K562 (cell line): ENCODE data around the gene MOB3C. TPM values are rescaled to one million over a fixed set of nuclear protein-coding genes. Genes with fewer than 3 reads are reported as not detected.

Experiments used
- ATF1 ChIP-seq, 2 experiments: fragments of 450-650 bp in 1 of 2; IDR thresholded peaks; 2 replicates each; pipeline ENCODE4 v1.6.1; 2016; ENCODE audit warnings: missing compliant biosample characterization in 1 of 2, missing genetic modification characterization in 1 of 2
- ELF2 ChIP-seq: fragments of 250-450 bp; sonication (Bioruptor Pico); IDR thresholded peaks from 2 replicates; pipeline ENCODE4 v1.5.0; 2021; ENCODE audit warnings: mild to moderate bottlenecking
- FOXJ2 ChIP-seq: fragments of 200-800 bp; sonication (Bioruptor generic); IDR thresholded peaks from 2 replicates; pipeline ENCODE4 v1.6.1; 2016; ENCODE audit warnings: missing genetic modification characterization, missing compliant biosample characterization
- FOXK1 ChIP-seq: sonication (generic); formaldehyde crosslinking; IDR thresholded peaks from 2 replicates; pipeline ENCODE4 v1.8.0; 2022; ENCODE audit warnings: missing genetic modification reagents, mild to moderate bottlenecking, borderline replicate concordance
- GATAD2A ChIP-seq: fragments of 450-650 bp; IDR thresholded peaks from 2 replicates; pipeline ENCODE4 v1.6.1; 2017
- MBD2 ChIP-seq: sonication (generic); IDR thresholded peaks from 2 replicates; pipeline ENCODE4 v1.6.1; 2016; ENCODE audit warnings: low read depth, borderline replicate concordance
- NR3C1 ChIP-seq: sonication (generic); formaldehyde crosslinking; IDR thresholded peaks from 2 replicates; pipeline ENCODE4 v1.8.1; 2022; ENCODE audit warnings: missing genetic modification reagents
- POU5F1 ChIP-seq: fragments of 150-350 bp; IDR thresholded peaks from 2 replicates; pipeline ENCODE4 v1.6.1; 2014; ENCODE audit warnings: borderline replicate concordance, low read length, low read depth, mild to moderate bottlenecking; ENCODE audit not compliant: partially characterized antibody
- PTBP1 ChIP-seq: fragments of 200-400 bp; formaldehyde crosslinking; IDR thresholded peaks from 2 replicates; pipeline ENCODE4 v1.6.1; 2017; ENCODE audit warnings: low read depth, low read length
- SAP30 ChIP-seq: fragments of 200-600 bp; sonication (generic); IDR thresholded peaks from 2 replicates; pipeline ENCODE4 v1.6.1; 2012; ENCODE audit warnings: borderline replicate concordance, low read depth, mild to moderate bottlenecking, moderate library complexity, low read length, control low read depth, inconsistent platforms; ENCODE audit not compliant: insufficient read depth, poor library complexity, severe bottlenecking
- STAG1 ChIP-seq: sonication (generic); formaldehyde crosslinking; IDR thresholded peaks from 2 replicates; pipeline ENCODE4 v1.5.0; 2020; ENCODE audit warnings: missing genetic modification reagents, borderline replicate concordance
- TAF7 ChIP-seq: fragments of 450-650 bp; IDR thresholded peaks from 2 replicates; pipeline ENCODE4 v1.6.1; 2016; ENCODE audit warnings: missing genetic modification characterization, missing compliant biosample characterization
- TSC22D4 ChIP-seq: fragments of 450-650 bp; IDR thresholded peaks from 2 replicates; pipeline ENCODE4 v1.6.1; 2016; ENCODE audit warnings: missing genetic modification characterization, missing biosample characterization, control low read depth
- YBX1 ChIP-seq: fragments of 450-650 bp; IDR thresholded peaks from 2 replicates; pipeline ENCODE4 v1.7.1; 2016; ENCODE audit warnings: mild to moderate bottlenecking
- ZFX ChIP-seq: sonication (generic); formaldehyde crosslinking; IDR thresholded peaks from 2 replicates; pipeline ENCODE4 v1.8.0; 2022; ENCODE audit warnings: mild to moderate bottlenecking, missing genetic modification reagents, moderate library complexity
- ZNF12 ChIP-seq: sonication (generic); formaldehyde crosslinking; IDR thresholded peaks from 2 replicates; pipeline ENCODE4 v1.4.0; 2020; ENCODE audit warnings: mild to moderate bottlenecking, missing genetic modification reagents
- ZNF717 ChIP-seq: fragments of 250-450 bp; sonication (Bioruptor Pico); IDR thresholded peaks from 2 replicates; pipeline ENCODE4 v1.5.0; 2021
- ZNF76 ChIP-seq: fragments of 250-450 bp; sonication (Bioruptor Pico); IDR thresholded peaks from 2 replicates; pipeline ENCODE4 v1.4.0; 2020; ENCODE audit warnings: mild to moderate bottlenecking, moderate library complexity, borderline replicate concordance
- polyA plus RNA-seq, 8 experiments: library from polyadenylated mRNA; depleted of rRNA in 4 of 8; stranded (reverse) in 5 of 8; unstranded in 3 of 8; fragments of >200 nt; fragmentation: Nextera tagmentation in 2 of 8; fragmentation: Illumina TruSeq in 1 of 8; extraction: Ambion mirVana in 2 of 8; extraction: Trizol in 1 of 8; gene quantifications; 2 replicates each; pipeline versions ENCODE4 v1.2.1 to v1.2.3, GENCODE V29; 2011 to 2014; ENCODE audit warnings: inconsistent platforms in 1 of 8, missing spikeins in 1 of 8
- total RNA-seq, 7 experiments: library from RNA; depleted of rRNA in 6 of 7; stranded (reverse); fragments of >200 nt in 6 of 7; fragmentation: Illumina TruSeq in 2 of 7; extraction: Trizol in 2 of 7; gene quantifications; 2 replicates each; pipeline versions ENCODE4 v1.2.1 to v1.2.3, GENCODE V29; 2011 to 2021; ENCODE audit warnings: low replicate concordance in 1 of 7
- TF ChIP-seq, protein P1 (sequence below): fragments of 250-450 bp; sonication (Bioruptor Pico); IDR thresholded peaks from 2 replicates; pipeline ENCODE4 v1.6.1; 2021; ENCODE audit warnings: mild to moderate bottlenecking
- TF ChIP-seq, protein P2 (sequence below), 2 experiments: IDR thresholded peaks; 2 replicates each; pipeline ENCODE4 v1.6.1; 2011; ENCODE audit warnings: borderline replicate concordance in 1 of 2, control low read depth in 1 of 2, low read depth in 1 of 2, low read length in 1 of 2, mild to moderate bottlenecking in 1 of 2, mixed read lengths in 1 of 2, moderate library complexity in 1 of 2; ENCODE audit not compliant: insufficient read depth in 1 of 2, insufficient read length in 1 of 2, poor library complexity in 1 of 2, severe bottlenecking in 1 of 2; ENCODE audit errors: extremely low read depth in 1 of 2
- TF ChIP-seq, protein P3 (sequence below): fragments of 450-650 bp; conservative IDR thresholded peaks from 2 replicates; pipeline ENCODE4 v1.6.1; 2016; ENCODE audit warnings: missing genetic modification characterization, low read depth, mild to moderate bottlenecking, control low read depth, missing compliant biosample characterization
- TF ChIP-seq, protein P4 (sequence below): fragments of 250-450 bp; sonication (Bioruptor Pico); IDR thresholded peaks from 2 replicates; pipeline ENCODE4 v1.5.1; 2021; ENCODE audit warnings: mild to moderate bottlenecking
- TF ChIP-seq, protein P5 (sequence below), 2 experiments: fragments of 250-450 bp in 1 of 2; fragments of 450-650 bp in 1 of 2; sonication (Bioruptor Pico) in 1 of 2; IDR thresholded peaks; 2 replicates each; pipeline versions ENCODE4 v1.6.1 to v1.8.0; 2016 to 2021; ENCODE audit warnings: mild to moderate bottlenecking in 2 of 2, moderate library complexity in 2 of 2, missing compliant biosample characterization in 1 of 2, missing genetic modification characterization in 1 of 2

The MOB3C gene
- total and polyA plus RNA-seq, 9 of the 15 experiments (the other 6 are each of a cell fraction or from before 2014, with no cell fraction given) = 1.0 to 7.5 (median 3.7) TPM

DNA sequence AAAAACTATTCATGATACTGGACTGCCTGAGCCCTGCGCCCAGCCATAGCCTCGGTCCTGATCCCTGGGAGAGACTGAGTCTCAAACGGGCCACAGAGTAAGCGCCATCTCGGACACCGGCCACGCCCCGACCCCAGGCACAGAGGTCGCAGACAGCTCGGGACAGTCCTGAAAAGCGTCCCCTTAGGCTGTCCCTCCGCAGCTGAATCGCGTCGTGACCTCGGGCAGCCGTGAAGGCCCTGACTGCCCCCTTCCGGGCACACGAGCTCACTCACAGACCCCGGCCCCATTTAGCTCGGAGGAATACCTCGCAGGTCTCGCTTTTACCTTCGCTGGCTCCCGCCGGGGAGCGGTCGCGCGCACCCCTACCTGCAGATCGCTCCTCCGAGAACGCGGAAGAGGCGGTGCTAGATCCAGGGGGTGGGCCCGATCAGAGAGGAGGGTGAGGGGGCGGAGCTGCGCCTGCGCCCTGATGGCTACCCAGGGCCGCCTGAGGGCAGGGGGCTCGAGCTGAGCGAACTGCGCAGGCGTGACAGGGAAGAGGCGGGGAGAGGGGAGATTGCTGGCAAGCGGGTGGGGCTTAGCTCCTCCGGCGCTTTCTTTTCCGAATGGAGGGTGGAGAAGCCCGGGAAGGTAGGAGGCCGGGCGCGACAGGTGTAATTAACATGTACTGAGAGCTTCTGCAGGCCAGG lies 12.6 kb downstream of the MOB3C start, which contains the start of gene MKNK1 (continued):
- no peak for TF ChIP-seq POU5F1
- TF ChIP-seq YBX1 = no peak
- TF ChIP-seq, protein P1, sequence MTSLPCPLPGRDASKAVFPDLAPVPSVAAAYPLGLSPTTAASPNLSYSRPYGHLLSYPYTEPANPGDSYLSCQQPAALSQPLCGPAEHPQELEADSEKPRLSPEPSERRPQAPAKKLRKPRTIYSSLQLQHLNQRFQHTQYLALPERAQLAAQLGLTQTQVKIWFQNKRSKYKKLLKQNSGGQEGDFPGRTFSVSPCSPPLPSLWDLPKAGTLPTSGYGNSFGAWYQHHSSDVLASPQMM (CRISPR knock-in tag) = no peak
- no peak for TF ChIP-seq PTBP1
- TF ChIP-seq ELF2 = peak; percentile 88
- TF ChIP-seq ZNF717 (CRISPR knock-in tag) = no peak
- TF ChIP-seq ZFX (CRISPR knock-in tag) = peak; percentile 13; the same call in 1 of the 2 replicates
- 0 out of 2 replicates have a peak, but pooled peaks have one; percentile 28 for TF ChIP-seq GATAD2A
- TF ChIP-seq MBD2 = peak; percentile 75
- no peak for TF ChIP-seq NR3C1 (CRISPR knock-in tag)
- TF ChIP-seq TSC22D4 (tag) = no peak
- no peak for TF ChIP-seq ZNF12 (CRISPR knock-in tag)
- TF ChIP-seq FOXK1 (CRISPR knock-in tag) = 0 out of 2 replicates have a peak, but pooled peaks have one; percentile 22
- TF ChIP-seq, protein P2, sequence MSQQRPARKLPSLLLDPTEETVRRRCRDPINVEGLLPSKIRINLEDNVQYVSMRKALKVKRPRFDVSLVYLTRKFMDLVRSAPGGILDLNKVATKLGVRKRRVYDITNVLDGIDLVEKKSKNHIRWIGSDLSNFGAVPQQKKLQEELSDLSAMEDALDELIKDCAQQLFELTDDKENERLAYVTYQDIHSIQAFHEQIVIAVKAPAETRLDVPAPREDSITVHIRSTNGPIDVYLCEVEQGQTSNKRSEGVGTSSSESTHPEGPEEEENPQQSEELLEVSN (IDR thresholded peaks at IDR 0.05; ENCODE audit: borderline replicate concordance in 1 of 2, extremely low read depth in 1 of 2, insufficient read depth in 1 of 2, insufficient read length in 1 of 2, low read depth in 1 of 2, low read length in 1 of 2, poor library complexity in 1 of 2, severe bottlenecking in 1 of 2) = peak in 1 of 2 experiments; percentile 28
- TF ChIP-seq ATF1 (CRISPR knock-in tag; IDR thresholded peaks at IDR 0.05) = no peak
- peak; percentile 46 for TF ChIP-seq ATF1 (tag; IDR thresholded peaks at IDR 0.05)
- TF ChIP-seq TAF7 (tag) = no peak
- TF ChIP-seq, protein P3, sequence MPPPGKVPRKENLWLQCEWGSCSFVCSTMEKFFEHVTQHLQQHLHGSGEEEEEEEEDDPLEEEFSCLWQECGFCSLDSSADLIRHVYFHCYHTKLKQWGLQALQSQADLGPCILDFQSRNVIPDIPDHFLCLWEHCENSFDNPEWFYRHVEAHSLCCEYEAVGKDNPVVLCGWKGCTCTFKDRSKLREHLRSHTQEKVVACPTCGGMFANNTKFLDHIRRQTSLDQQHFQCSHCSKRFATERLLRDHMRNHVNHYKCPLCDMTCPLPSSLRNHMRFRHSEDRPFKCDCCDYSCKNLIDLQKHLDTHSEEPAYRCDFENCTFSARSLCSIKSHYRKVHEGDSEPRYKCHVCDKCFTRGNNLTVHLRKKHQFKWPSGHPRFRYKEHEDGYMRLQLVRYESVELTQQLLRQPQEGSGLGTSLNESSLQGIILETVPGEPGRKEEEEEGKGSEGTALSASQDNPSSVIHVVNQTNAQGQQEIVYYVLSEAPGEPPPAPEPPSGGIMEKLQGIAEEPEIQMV = no peak
- TF ChIP-seq STAG1 (CRISPR knock-in tag) = no peak
- TF ChIP-seq, protein P4, sequence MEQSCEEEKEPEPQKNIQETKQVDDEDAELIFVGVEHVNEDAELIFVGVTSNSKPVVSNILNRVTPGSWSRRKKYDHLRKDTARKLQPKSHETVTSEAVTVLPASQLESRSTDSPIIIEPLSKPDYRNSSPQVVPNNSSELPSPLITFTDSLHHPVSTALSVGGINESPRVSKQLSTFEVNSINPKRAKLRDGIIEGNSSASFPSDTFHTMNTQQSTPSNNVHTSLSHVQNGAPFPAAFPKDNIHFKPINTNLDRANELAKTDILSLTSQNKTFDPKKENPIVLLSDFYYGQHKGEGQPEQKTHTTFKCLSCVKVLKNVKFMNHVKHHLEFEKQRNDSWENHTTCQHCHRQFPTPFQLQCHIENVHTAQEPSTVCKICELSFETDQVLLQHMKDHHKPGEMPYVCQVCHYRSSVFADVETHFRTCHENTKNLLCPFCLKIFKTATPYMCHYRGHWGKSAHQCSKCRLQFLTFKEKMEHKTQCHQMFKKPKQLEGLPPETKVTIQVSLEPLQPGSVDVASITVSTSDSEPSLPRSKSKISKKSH (CRISPR knock-in tag) = no peak
- TF ChIP-seq, protein P5, sequence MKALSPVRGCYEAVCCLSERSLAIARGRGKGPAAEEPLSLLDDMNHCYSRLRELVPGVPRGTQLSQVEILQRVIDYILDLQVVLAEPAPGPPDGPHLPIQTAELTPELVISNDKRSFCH (CRISPR knock-in tag; IDR thresholded peaks at IDR 0.05) = no peak
- TF ChIP-seq, protein P5 (tag; IDR thresholded peaks at IDR 0.05) = no peak
- peak; percentile 89 for TF ChIP-seq SAP30
- TF ChIP-seq ZNF76 (CRISPR knock-in tag) = no peak
- TF ChIP-seq FOXJ2 (tag) = no peak
